ENCODE data around the gene CARD9. TPM values are rescaled to one million over a fixed set of nuclear protein-coding genes. Genes with fewer than 3 reads are reported as not detected.
A peak's percentile ranks its signal among the peaks of the same experiment; 100 is the strongest.

Gene CARD9
- total RNA-seq, 3 donors from 2014 or later (not counting 1 experiment from before 2014, with no cell fraction given): 1.6 to 4.2 (median 4.0) TPM

DNA sequence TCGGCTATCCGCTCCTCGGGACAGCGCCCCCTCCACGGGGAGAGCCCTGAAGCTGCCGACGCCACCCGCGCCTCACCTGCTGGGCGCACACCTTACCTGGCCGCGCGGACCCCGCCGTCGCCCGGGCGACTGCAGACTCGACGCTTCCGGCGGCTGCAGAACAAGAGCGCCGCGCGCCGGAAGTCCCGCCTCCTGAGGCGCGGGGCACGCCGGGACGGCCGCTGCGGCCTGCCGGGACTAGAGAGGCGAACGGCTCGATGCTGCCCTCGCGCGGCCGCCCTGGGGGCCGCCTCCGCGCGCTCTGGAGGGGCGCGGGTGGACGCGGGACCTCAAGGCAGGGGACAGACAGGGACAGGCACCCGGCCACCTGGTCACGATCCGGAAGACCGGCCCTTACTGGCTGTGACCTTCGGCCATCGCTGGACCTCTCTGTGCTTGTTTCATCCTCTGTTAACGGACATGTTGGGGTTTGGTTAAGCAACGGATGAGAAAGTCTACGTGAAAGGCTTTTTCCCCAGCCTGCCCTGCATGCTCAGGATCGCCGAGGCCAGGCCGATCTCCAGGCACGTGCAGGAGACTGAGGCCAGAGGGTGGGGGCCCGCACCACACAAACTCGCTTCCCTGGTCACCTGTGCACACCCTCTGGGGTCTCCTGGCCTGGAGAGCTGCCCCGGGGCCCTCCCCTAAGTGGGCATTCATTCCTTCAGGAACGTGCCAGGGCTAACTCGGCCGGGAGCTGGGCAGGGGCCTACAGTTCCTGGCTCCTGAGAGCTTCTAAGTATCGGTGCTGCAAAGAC, 26.8 kb upstream of the CARD9 start, which contains the start of gene SNAPC4:
SNAPC4 (minus strand) TSS at position 133 of the 797 bp plus-strand sequence. CDS start 1,742 bp downstream, outside the sequence.
- Mint-ChIP-seq H3K27ac (peak within 1 kb of the TSS; percentile 57 to 72), H3K36me3 (no peaks in the 10 kb centered on the region), H3K27me3 (ENCODE audit: low read depth in 2 of 2) (no peaks in the 10 kb centered on the region), H3K9me3 (no peaks in the 10 kb centered on the region), H3K4me1 (peaks cover 23 to 30% of the 10 kb centered on the region in 2 donors), H3K4me3 (peak within 1 kb of the TSS; percentile 84)
- Histone ChIP-seq H3K4me3 (ENCODE audit: low read length) (peak within 1 kb of the TSS; percentile 46), H3K27me3 (ENCODE audit: control insufficient read depth, insufficient read depth, low read length) (no peaks in the 10 kb centered on the region), H3K9me3 (ENCODE audit: control insufficient read depth, insufficient read depth, low read length) (no peaks in the 10 kb centered on the region), H3K36me3 (ENCODE audit: control insufficient read depth, insufficient read depth, low read length) (peaks cover 20% of the 10 kb centered on the region), H3K27ac (ENCODE audit: low read length) (peak within 1 kb of the TSS; percentile 37), H3K4me1 (ENCODE audit: control insufficient read depth, insufficient read depth, low read length) (peaks cover 54% of the 10 kb centered on the region)
- peak; percentile 88 to 95 for DNase-seq
- WGBS (ENCODE audit: insufficient coverage): 10% methylated on average over 71 of the region's 71 CpGs
- peak; percentile 91 to 94 (median 91) for ATAC-seq
- intact Hi-C loops (cut with micrococcal nuclease): loop anchor here (1.0 to 10.0 kb wide), 2 partner anchors 10 to 85 kb away; partner anchors contain the start of genes ENTR1 and PMPCA
- TF ChIP-seq CTCF (IDR thresholded peaks at IDR 0.05): peak; percentile 93

GRCh38 chr9:136399176-136400037, 25.9 kb upstream of the CARD9 start:
- Histone ChIP-seq H3K4me3 (ENCODE audit: low read length) (peak overlapping the region; percentile 46), H3K9me3 (ENCODE audit: control insufficient read depth, insufficient read depth, low read length) (no peaks in the 10 kb centered on the region), H3K27ac (ENCODE audit: low read length) (no peak overlapping the region), H3K27me3 (ENCODE audit: control insufficient read depth, insufficient read depth, low read length) (no peaks in the 10 kb centered on the region), H3K36me3 (ENCODE audit: control insufficient read depth, insufficient read depth, low read length) (peaks cover 24% of the 10 kb centered on the region), H3K4me1 (ENCODE audit: control insufficient read depth, insufficient read depth, low read length) (peaks cover 45% of the 10 kb centered on the region)
- H3K4me3 Mint-ChIP-seq: peak overlapping the region; percentile 84
- peak in 1 of 2 donors; percentile 68 for DNase-seq
- no peaks in the 10 kb centered on the region for H3K9me3 Mint-ChIP-seq
- intact Hi-C loops (cut with micrococcal nuclease): loop anchor here (1.0 to 10.0 kb wide), 2 partner anchors 11 to 85 kb away; partner anchors contain the start of genes ENTR1 and PMPCA
- H3K27ac Mint-ChIP-seq: peak overlapping the region; percentile 57 to 72
- TF ChIP-seq CTCF (IDR thresholded peaks at IDR 0.05): no peak
- peaks cover 17 to 22% of the 10 kb centered on the region in 2 donors for H3K4me1 Mint-ChIP-seq
- H3K27me3 Mint-ChIP-seq (ENCODE audit: low read depth in 2 of 2): no peaks in the 10 kb centered on the region
- H3K36me3 Mint-ChIP-seq: no peaks in the 10 kb centered on the region
- ATAC-seq: peak; percentile 34 to 50 (median 45)
- 3% methylated on average over 67 of the region's 67 CpGs for WGBS (ENCODE audit: insufficient coverage)

GRCh38 chr9:136398286-136398685, 24.8 kb upstream of the CARD9 start:
- Mint-ChIP-seq H3K4me3 (peak overlapping the region; percentile 84), H3K27ac (peak overlapping the region in 1 of 2 donors; percentile 57), H3K36me3 (no peaks in the 10 kb centered on the region), H3K9me3 (no peaks in the 10 kb centered on the region), H3K4me1 (peaks cover 12 to 20% of the 10 kb centered on the region in 2 donors), H3K27me3 (ENCODE audit: low read depth in 2 of 2) (no peaks in the 10 kb centered on the region)
- Histone ChIP-seq H3K4me1 (ENCODE audit: control insufficient read depth, insufficient read depth, low read length) (peaks cover 34% of the 10 kb centered on the region), H3K27ac (ENCODE audit: low read length) (no peak overlapping the region), H3K27me3 (ENCODE audit: control insufficient read depth, insufficient read depth, low read length) (no peaks in the 10 kb centered on the region), H3K9me3 (ENCODE audit: control insufficient read depth, insufficient read depth, low read length) (no peaks in the 10 kb centered on the region), H3K36me3 (ENCODE audit: control insufficient read depth, insufficient read depth, low read length) (peaks cover 31% of the 10 kb centered on the region), H3K4me3 (ENCODE audit: low read length) (no peak overlapping the region)
- no peak for TF ChIP-seq CTCF (IDR thresholded peaks at IDR 0.05)
- intact Hi-C loops (cut with micrococcal nuclease): no loop called here
- no peak for ATAC-seq
- no peak for DNase-seq
- 98% methylated on average over 12 of the region's 12 CpGs for WGBS (ENCODE audit: insufficient coverage)
